M059J (cell line): Measurements from ENCODE around the gene SLC22A23. TPM values are rescaled to one million over a fixed set of nuclear protein-coding genes. Genes with fewer than 3 reads are reported as not detected.

Source experiments
- DNase-seq: peaks from one replicate; pipeline ENCODE4 v3.0.0-alpha.2; 2012; ENCODE audit warnings: low read depth
- total RNA-seq: library from RNA; depleted of rRNA; stranded (reverse); fragments of >200 nt; shearing (Covaris generic); gene quantifications from 2 replicates; pipeline ENCODE4 v1.2.3, GENCODE V29; 2014

SLC22A23 gene
- total RNA-seq, 1 experiment from 2014 or later = 0.64 TPM

DNA sequence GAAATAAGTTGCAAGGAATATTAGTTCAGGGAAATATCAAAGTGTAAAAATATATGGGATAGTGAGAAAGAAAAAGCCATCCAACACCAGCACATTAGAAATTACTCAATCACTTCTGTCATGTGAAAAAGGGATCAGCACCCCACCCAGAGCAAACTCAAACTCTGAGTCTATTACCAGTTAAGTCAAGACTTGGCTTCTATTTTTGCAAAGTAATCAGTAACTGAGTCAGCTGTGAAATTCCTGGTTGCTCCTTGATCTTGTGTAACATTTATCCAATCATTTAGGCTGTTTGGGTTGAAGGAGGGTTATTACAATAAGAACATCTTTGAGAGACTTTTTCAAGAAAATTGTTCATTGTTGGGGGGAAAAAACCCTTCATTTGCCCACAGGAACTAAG is 51.2 kb downstream of the SLC22A23 start:
- no peak for DNase-seq

DNA sequence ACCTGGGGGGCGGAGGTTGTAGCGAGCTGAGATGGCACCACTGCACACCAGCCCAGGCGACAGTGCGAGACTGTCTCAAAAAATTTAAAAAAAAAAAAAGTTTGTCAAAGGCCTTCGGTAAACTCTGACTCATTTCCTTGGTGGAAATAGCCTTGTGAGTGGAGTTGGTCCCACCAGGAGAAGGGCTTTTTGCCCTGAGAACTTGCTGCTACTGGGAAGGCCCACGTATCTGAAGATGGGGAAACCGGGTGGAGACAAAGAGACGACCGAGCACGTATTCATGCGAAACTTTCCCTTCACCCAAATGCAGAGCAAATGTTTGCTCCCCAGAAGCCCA is 51.7 kb downstream of the SLC22A23 start:
- peak; percentile 17 for DNase-seq

- DNase-seq = no peak
Measured at GRCh38 chr6:3403238-3404173, 53.3 kb downstream of the SLC22A23 start.

- no peak for DNase-seq
Measured at GRCh38 chr6:3402310-3403237, 54.3 kb downstream of the SLC22A23 start.

GRCh38 chr6:3400162-3400561 is 56.7 kb downstream of the SLC22A23 start:
- DNase-seq = no peak

- DNase-seq = no peak
Measured at GRCh38 chr6:3398755-3399696, 57.8 kb downstream of the SLC22A23 start.

DNA sequence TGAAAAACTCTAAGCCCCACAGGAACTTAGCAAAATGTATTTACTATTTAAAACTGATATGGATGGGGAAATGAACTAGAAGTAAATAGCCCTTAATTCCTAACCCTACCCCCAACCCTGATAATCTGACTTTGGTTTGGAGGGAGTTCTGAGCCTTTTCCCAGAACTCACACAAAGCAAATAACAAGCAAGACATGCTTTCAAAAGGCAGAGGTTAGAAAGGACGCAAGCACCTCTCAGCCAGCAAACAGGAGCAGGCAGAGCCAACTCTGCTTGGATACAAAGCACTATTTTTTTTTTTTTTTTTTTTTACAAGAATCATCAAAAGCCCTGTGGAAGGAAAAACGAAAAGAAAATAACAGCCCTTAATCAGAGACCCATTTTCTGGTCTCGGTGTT is 58.7 kb downstream of the SLC22A23 start:
- no peak for DNase-seq

- DNase-seq = no peak
Measured at GRCh38 chr6:3397229-3398164, 59.4 kb downstream of the SLC22A23 start.

- DNase-seq = no peak
Measured at GRCh38 chr6:3396503-3397180, 60.2 kb downstream of the SLC22A23 start.

DNA sequence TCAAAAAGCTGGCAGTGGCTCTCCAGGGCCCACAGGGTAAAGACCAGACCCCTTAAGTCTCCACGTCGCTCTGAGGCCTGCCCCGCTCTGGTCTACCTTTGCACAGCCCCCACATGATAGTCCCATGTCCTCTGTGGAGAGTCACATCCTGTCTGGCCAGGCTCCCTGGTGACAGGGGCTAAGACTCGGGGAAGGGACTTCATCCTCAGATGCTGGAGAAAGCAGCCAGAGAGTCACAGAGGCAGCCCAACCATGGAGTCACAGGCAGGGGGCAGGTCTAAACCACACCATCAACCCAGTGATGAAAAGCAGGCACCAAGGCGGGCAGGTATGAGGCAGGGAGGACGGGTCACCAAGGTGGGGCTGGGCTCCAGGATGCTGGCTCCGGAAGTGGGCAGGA is 62.2 kb downstream of the SLC22A23 start:
- no peak for DNase-seq

DNA sequence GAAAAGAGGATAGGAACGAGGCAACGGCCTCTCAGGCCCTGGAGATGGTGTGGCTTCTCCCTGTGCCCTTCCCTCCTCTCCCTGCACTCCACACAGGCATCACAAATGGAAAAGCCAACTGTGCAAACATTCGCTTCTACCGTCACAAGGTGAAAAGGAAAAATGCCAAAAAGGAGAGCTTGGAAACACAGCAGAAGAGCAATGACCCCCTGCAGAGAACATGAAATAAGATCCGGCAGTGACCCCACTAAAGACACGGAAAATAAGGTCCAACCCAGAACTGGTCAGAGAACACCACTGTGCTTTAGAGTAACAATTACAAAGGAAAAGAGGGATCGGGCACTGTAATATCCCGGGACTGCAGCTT is 63.0 kb downstream of the SLC22A23 start:
- no peak for DNase-seq

DNA sequence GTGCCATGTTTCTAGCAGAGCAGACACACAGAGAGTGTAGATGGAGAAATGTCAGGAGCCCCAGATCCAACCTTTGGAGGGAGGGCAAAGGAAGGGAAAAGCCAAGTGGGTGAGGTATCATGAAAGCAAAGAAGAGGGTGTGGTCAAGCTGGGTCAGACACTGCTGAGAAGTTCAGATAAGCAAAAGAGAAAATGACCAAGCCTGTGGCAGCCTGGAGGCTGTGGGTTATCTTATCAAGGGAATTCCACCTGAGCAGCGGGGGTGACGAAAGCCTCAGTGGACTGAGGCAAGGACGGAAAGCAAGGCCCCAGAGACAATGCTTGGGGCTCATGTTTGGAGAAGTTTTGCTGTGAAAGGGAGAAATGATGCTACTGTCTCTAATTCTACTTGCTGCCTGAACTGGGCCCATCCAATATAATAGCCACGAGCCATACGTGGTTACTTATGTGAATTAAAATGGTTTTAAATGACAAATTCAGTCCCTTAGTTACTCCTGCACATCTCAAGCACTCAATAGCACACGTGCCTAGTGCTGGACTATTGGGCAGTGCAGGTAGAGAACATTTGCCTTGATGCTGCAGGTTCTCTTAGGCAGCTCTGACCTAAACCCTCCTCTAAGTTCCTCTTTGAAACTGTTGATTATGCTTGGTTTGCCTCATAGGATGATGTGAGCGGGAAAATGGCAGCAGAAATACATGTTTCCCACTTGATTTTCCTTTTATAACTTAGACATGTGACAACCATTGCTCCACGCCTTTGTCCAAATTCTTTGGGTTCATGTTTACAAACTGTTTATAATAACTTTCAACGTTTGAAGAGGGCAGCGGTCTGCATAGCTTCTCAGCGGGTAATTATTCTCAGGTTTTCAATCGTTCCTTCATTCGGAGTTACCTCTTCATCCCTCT is 63.7 kb downstream of the SLC22A23 start:
- DNase-seq = no peak

- no peak for DNase-seq
Measured at GRCh38 chr6:3391902-3392458, 64.9 kb downstream of the SLC22A23 start.

GRCh38 chr6:3390698-3391097 is 66.2 kb downstream of the SLC22A23 start:
- peak; percentile 94 for DNase-seq

- DNase-seq = peak; percentile 89
Measured at GRCh38 chr6:3389390-3390167, 67.3 kb downstream of the SLC22A23 start.

- DNase-seq = no peak
Measured at GRCh38 chr6:3388786-3389185, 68.1 kb downstream of the SLC22A23 start.

- DNase-seq = no peak
Measured at GRCh38 chr6:3386374-3386857, 70.4 kb downstream of the SLC22A23 start.
